K562 (cell line): ENCODE results near the gene EME1. TPM values are rescaled to one million over a fixed set of nuclear protein-coding genes. Genes with fewer than 3 reads are reported as not detected.

Experiments used
- ATAC-seq: fragments of 200-7000 bp; cut with Tn5 transposase; 3 replicates; pipeline ENCODE4 v1.9.1; 2020; ENCODE audit warnings: moderate library complexity
- BruUV-seq: library from RNA; stranded (reverse); fragments of 400-500 nt; replicated peaks from 2 replicates; lab custom pipeline; 2021; lab: Mats Ljungman, UMichigan
- CTCF ChIA-PET: fragments of 300-600 bp; formaldehyde crosslinking; extraction: SDS; loops from one replicate; lab custom pipeline; 2021; ENCODE audit warnings: low intra/inter-chr PET ratio; lab: Yijun Ruan, JAX
- POLR2A ChIA-PET: fragments of 300-600, 350-650 bp; sonication (Branson Sonifier 250); formaldehyde crosslinking; extraction: SDS; loops from one replicate; lab custom pipeline; 2021; ENCODE audit warnings: antibody characterized with exemption, inconsistent platforms; lab: Yijun Ruan, JAX
- DNase-seq, 4 experiments: peaks; one replicate each; pipeline versions ENCODE4 v3.0.0 to v3.0.0-alpha.2; 2011 to 2018; ENCODE audit warnings: low spot score in 3 of 4, mixed read lengths in 3 of 4; ENCODE audit errors: extremely low read depth in 1 of 4
- FAIRE-seq: peaks from 2 replicates; lab custom pipeline; 2011; peaks lifted over from hg19 to GRCh38; lab: Jason Lieb, UNC
- H2AFZ ChIP-seq: 2 replicates; pipeline ENCODE4 v1.6.0; 2011; ENCODE audit warnings: low read depth, low read length, control low read depth, inconsistent platforms
- H3K27ac ChIP-seq: fragments of 200-600 bp; 3 replicates; pipeline ENCODE4 v1.8.0; 2011; ENCODE audit warnings: low read depth, mild to moderate bottlenecking, control low read depth, inconsistent platforms, low read length, moderate library complexity, mixed read lengths; ENCODE audit errors: extremely low read depth
- H3K27me3 ChIP-seq, 2 experiments: fragments of 300-600 bp in 1 of 2; 2 replicates in 1 of 2; 3 replicates in 1 of 2; pipeline versions ENCODE4 v1.6.0 to v1.8.0; 2011; ENCODE audit warnings: inconsistent platforms in 2 of 2, low read length in 2 of 2, mild to moderate bottlenecking in 1 of 2, mixed read lengths in 1 of 2, moderate library complexity in 1 of 2; ENCODE audit not compliant: control insufficient read depth in 2 of 2, insufficient read depth in 2 of 2
- H3K36me3 ChIP-seq: fragments of 300-600 bp; 3 replicates; pipeline ENCODE4 v1.8.0; 2011; ENCODE audit warnings: mild to moderate bottlenecking, low read length, inconsistent platforms; ENCODE audit not compliant: control insufficient read depth, insufficient read depth
- H3K4me1 ChIP-seq, 2 experiments: fragments of 200-600 bp in 1 of 2; replicated peaks in 1 of 2; 2 replicates in 1 of 2; 3 replicates in 1 of 2; pipeline versions ENCODE4 v1.5.1 to v1.8.0; 2011; ENCODE audit warnings: inconsistent platforms in 2 of 2, low read length in 2 of 2, mild to moderate bottlenecking in 1 of 2, mixed read lengths in 1 of 2, moderate library complexity in 1 of 2; ENCODE audit not compliant: control insufficient read depth in 2 of 2, insufficient read depth in 2 of 2
- H3K4me2 ChIP-seq: 2 replicates; pipeline ENCODE4 v1.6.1; 2011; ENCODE audit warnings: low read length, control low read depth, inconsistent platforms, mixed read lengths; ENCODE audit not compliant: insufficient read depth
- H3K4me3 ChIP-seq: fragments of 200-600 bp; sonication (generic), shearing (Covaris generic); 2 replicates; pipeline ENCODE4 v1.5.1; 2016; ENCODE audit warnings: control low read depth, inconsistent platforms
- H3K79me2 ChIP-seq: fragments of 200-600 bp; 3 replicates; pipeline ENCODE4 v1.8.0; 2011; ENCODE audit warnings: low read length, inconsistent platforms; ENCODE audit not compliant: control insufficient read depth, insufficient read depth
- H3K9ac ChIP-seq, 2 experiments: 2 replicates each; pipeline versions ENCODE4 v1.6.0 to v1.6.1; 2011; ENCODE audit warnings: low read depth in 2 of 2, low read length in 2 of 2, control low read depth in 1 of 2, inconsistent platforms in 1 of 2, mild to moderate bottlenecking in 1 of 2, mixed read lengths in 1 of 2; ENCODE audit not compliant: insufficient read depth in 1 of 2
- H3K9me1 ChIP-seq: one replicate; pipeline ENCODE4 v1.6.0; 2011; ENCODE audit warnings: inconsistent platforms, mild to moderate bottlenecking, low read length, moderate library complexity; ENCODE audit not compliant: control insufficient read depth, insufficient read depth
- H3K9me3 ChIP-seq: replicated peaks from 2 replicates; pipeline ENCODE4 v1.5.1; 2011; ENCODE audit warnings: low read depth, low read length, inconsistent platforms; ENCODE audit not compliant: control insufficient read depth, insufficient read depth
- H4K20me1 ChIP-seq: replicated peaks from 2 replicates; pipeline ENCODE4 v1.6.1; 2011; ENCODE audit warnings: low read length, inconsistent platforms, mixed read lengths; ENCODE audit not compliant: control insufficient read depth, insufficient read depth
- BRD9 ChIP-seq: fragments of 450-650 bp; IDR thresholded peaks from 2 replicates; pipeline ENCODE4 v1.6.1; 2018; ENCODE audit warnings: low read depth; ENCODE audit not compliant: partially characterized antibody
- CAMTA2 ChIP-seq: fragments of 250-450 bp; sonication (Bioruptor Pico); conservative IDR thresholded peaks from 2 replicates; pipeline ENCODE4 v1.5.1; 2022
- CLOCK ChIP-seq: fragments of 250-450 bp; sonication (Bioruptor Pico); IDR thresholded peaks from 2 replicates; pipeline ENCODE4 v1.4.0; 2020; ENCODE audit warnings: mild to moderate bottlenecking, moderate library complexity, borderline replicate concordance
- EGR1 ChIP-seq: fragments of 450-650 bp; conservative IDR thresholded peaks from 2 replicates; pipeline ENCODE4 v1.6.1; 2017; ENCODE audit warnings: mild to moderate bottlenecking
- ETV6 ChIP-seq, 3 experiments: fragments of 150-350 bp in 1 of 3; sonication (generic) in 1 of 3; formaldehyde crosslinking in 1 of 3; IDR thresholded peaks; 2 replicates each; pipeline versions ENCODE4 v1.6.1 to v1.8.0; 2014 to 2022; ENCODE audit warnings: borderline replicate concordance in 2 of 3, low read depth in 2 of 3, antibody characterized with exemption in 1 of 3, low read length in 1 of 3, mild to moderate bottlenecking in 1 of 3, missing genetic modification reagents in 1 of 3
- HDAC6 ChIP-seq: IDR thresholded peaks from 2 replicates; pipeline ENCODE4 v1.6.1; 2012; ENCODE audit warnings: low read depth, mild to moderate bottlenecking, control low read depth, inconsistent platforms, low read length, moderate library complexity
- MYBL2 ChIP-seq, 2 experiments: fragments of 450-650 bp in 1 of 2; sonication (generic) in 1 of 2; formaldehyde crosslinking in 1 of 2; IDR thresholded peaks; 2 replicates each; pipeline versions ENCODE4 v1.6.1 to v1.8.1; 2017 to 2022; ENCODE audit warnings: borderline replicate concordance in 1 of 2, inconsistent platforms in 1 of 2, low read depth in 1 of 2, mild to moderate bottlenecking in 1 of 2, missing genetic modification reagents in 1 of 2, moderate library complexity in 1 of 2
- POLR3A ChIP-seq: IDR thresholded peaks from 2 replicates; pipeline ENCODE4 v1.6.1; 2011; ENCODE audit warnings: borderline replicate concordance, mild to moderate bottlenecking, moderate library complexity; ENCODE audit not compliant: insufficient read length, insufficient read depth; ENCODE audit errors: extremely low read depth
- PRMT5 ChIP-seq: sonication (generic); formaldehyde crosslinking; IDR thresholded peaks from 2 replicates; pipeline ENCODE4 v1.5.0; 2020; ENCODE audit warnings: missing genetic modification reagents
- RAD21 ChIP-seq, 2 experiments: fragments of 250-450 bp in 1 of 2; fragments of 450-650 bp in 1 of 2; sonication (Bioruptor Pico) in 1 of 2; formaldehyde crosslinking in 1 of 2; IDR thresholded peaks in 1 of 2; conservative IDR thresholded peaks in 1 of 2; 2 replicates each; pipeline versions ENCODE4 v1.4.0 to v1.8.0; 2020 to 2022; ENCODE audit warnings: mild to moderate bottlenecking in 2 of 2, moderate library complexity in 1 of 2
- THAP7 ChIP-seq: fragments of 250-450 bp; sonication (Bioruptor Pico); IDR thresholded peaks from 2 replicates; pipeline ENCODE4 v1.5.0; 2021
- ZFPM2 ChIP-seq: fragments of 250-450 bp; sonication (Bioruptor Pico); IDR thresholded peaks from 2 replicates; pipeline ENCODE4 v1.5.1; 2022; ENCODE audit warnings: mild to moderate bottlenecking
- ZNF184 ChIP-seq: sonication (generic); formaldehyde crosslinking; IDR thresholded peaks from 2 replicates; pipeline ENCODE4 v1.5.0; 2020; ENCODE audit warnings: missing genetic modification reagents
- ZNF431 ChIP-seq: sonication (generic); formaldehyde crosslinking; IDR thresholded peaks from 2 replicates; pipeline ENCODE4 v1.8.0; 2022; ENCODE audit warnings: mild to moderate bottlenecking, missing genetic modification reagents
- ZSCAN29 ChIP-seq: fragments of 450-650 bp; IDR thresholded peaks from 2 replicates; pipeline ENCODE4 v1.6.1; 2017
- WGBS: fragments of 100-300 bp; shearing (Covaris generic); methylation state at CpG from one replicate; pipeline ENCODE4 v1.1.6; 2016; ENCODE audit warnings: low coverage, mixed read lengths; ENCODE audit not compliant: insufficient coverage; ENCODE audit errors: missing lambda C conversion rate; 5-methylcytosine and 5-hydroxymethylcytosine counted together
- in situ Hi-C: fragments of 300-500 bp; cut with MboI; formaldehyde crosslinking; loops from 4 replicates; pipeline ENCODE4 v1.15.0; 2018; ENCODE audit warnings: inconsistent platforms, mixed read lengths
- intact Hi-C: fragments of 100-400 bp; cut with micrococcal nuclease; formaldehyde crosslinking; loops from 2 replicates; pipeline ENCODE4 v1.14.2; 2022
- polyA plus RNA-seq, 8 experiments: library from polyadenylated mRNA; depleted of rRNA in 4 of 8; stranded (reverse) in 5 of 8; unstranded in 3 of 8; fragments of >200 nt; fragmentation: Nextera tagmentation in 2 of 8; fragmentation: Illumina TruSeq in 1 of 8; extraction: Ambion mirVana in 2 of 8; extraction: Trizol in 1 of 8; gene quantifications; 2 replicates each; pipeline versions ENCODE4 v1.2.1 to v1.2.3, GENCODE V29; 2011 to 2014; ENCODE audit warnings: inconsistent platforms in 1 of 8, missing spikeins in 1 of 8
- total RNA-seq, 7 experiments: library from RNA; depleted of rRNA in 6 of 7; stranded (reverse); fragments of >200 nt in 6 of 7; fragmentation: Illumina TruSeq in 2 of 7; extraction: Trizol in 2 of 7; gene quantifications; 2 replicates each; pipeline versions ENCODE4 v1.2.1 to v1.2.3, GENCODE V29; 2011 to 2021; ENCODE audit warnings: low replicate concordance in 1 of 7

EME1 gene
- total and polyA plus RNA-seq, 9 of the 15 experiments (the other 6 are each of a cell fraction or from before 2014, with no cell fraction given): 14.6 to 44.1 (median 24.0) TPM

GRCh38 chr17:50406578-50406977 is 33.5 kb downstream of the EME1 start:
- no TSS peak for BruUV-seq
- TF ChIP-seq ZFPM2 (no peak), MYBL2 (IDR thresholded peaks at IDR 0.05; ENCODE audit: low read depth) (no peak), MYBL2 (CRISPR knock-in tag; IDR thresholded peaks at IDR 0.05; ENCODE audit: borderline replicate concordance) (no peak), RAD21 (CRISPR knock-in tag; conservative IDR thresholded peaks at IDR 0.05 in 1 of 2, IDR thresholded peaks at IDR 0.05 in 1 of 2) (no peak), BRD9 (no peak), PRMT5 (CRISPR knock-in tag) (no peak), ETV6 (IDR thresholded peaks at IDR 0.05; ENCODE audit: borderline replicate concordance in 1 of 2, low read depth in 2 of 2, low read length in 1 of 2) (no peak), ETV6 (CRISPR knock-in tag; IDR thresholded peaks at IDR 0.05; ENCODE audit: borderline replicate concordance) (no peak), EGR1 (no peak), HDAC6 (no peak), POLR3A (no peak), CLOCK (CRISPR knock-in tag) (no peak), ZNF431 (CRISPR knock-in tag) (no peak), THAP7 (CRISPR knock-in tag) (no peak), ZSCAN29 (no peak), CAMTA2 (CRISPR knock-in tag) (no peak), ZNF184 (CRISPR knock-in tag) (no peak)
- no peaks in the 10 kb centered on the region for H3K9me1 ChIP-seq
- ChIA-PET POLR2A (interaction anchor here (0.8 to 3.8 kb wide), 5 partner anchors 10 to 231 kb away, joined by 3 to 19 read pairs (median 3); partner anchors contain the start of gene LRRC59), CTCF (no interaction called here)
- intact Hi-C loops: no loop called here
- 5% methylated on average over 5 of the region's 5 CpGs for WGBS
- no peaks in the 10 kb centered on the region; a peak in 1 of 5 replicates for H3K27me3 ChIP-seq
- H3K4me3 ChIP-seq: no peak overlapping the region
- no peaks in the 10 kb centered on the region for H3K36me3 ChIP-seq
- no peak for FAIRE-seq
- ATAC-seq: no peak
- no peak overlapping the region for H3K4me2 ChIP-seq
- no peaks in the 10 kb centered on the region for H3K9me3 ChIP-seq
- H3K79me2 ChIP-seq: no peaks in the 10 kb centered on the region
- no peak overlapping the region; a peak in 1 of 4 replicates for H3K9ac ChIP-seq
- H4K20me1 ChIP-seq: no peaks in the 10 kb centered on the region
- H3K27ac ChIP-seq: no peak overlapping the region
- H2AFZ ChIP-seq: no peak overlapping the region
- DNase-seq: no peak
- peaks cover 0 to 4% of the 10 kb centered on the region in 2 experiments; a peak in 2 of 5 replicates for H3K4me1 ChIP-seq
- in situ Hi-C loops: no loop called here
